GM12878 (cell line): ENCODE data around the gene TNF. TPM values are rescaled to one million over a fixed set of nuclear protein-coding genes. Genes with fewer than 3 reads are reported as not detected.

Experiments used
- ATAC-seq: fragments of 200-7000 bp; cut with Tn5 transposase; 3 replicates; pipeline ENCODE4 v1.9.1; 2020; ENCODE audit warnings: mild to moderate bottlenecking, moderate library complexity
- BruUV-seq: library from RNA; stranded (reverse); fragments of 400-500 nt; replicated peaks from 2 replicates; lab custom pipeline; 2021; lab: Mats Ljungman, UMichigan
- CTCF ChIA-PET: fragments of 300-600 bp; sonication (Branson Sonifier 250); formaldehyde crosslinking; extraction: SDS; loops from one replicate; lab custom pipeline; 2021; ENCODE audit warnings: inconsistent platforms; lab: Yijun Ruan, JAX
- POLR2A ChIA-PET: fragments of 350-600 bp; formaldehyde crosslinking; extraction: SDS; loops from one replicate; lab custom pipeline; 2021; ENCODE audit warnings: inconsistent platforms; lab: Charles Lee
- RAD21 ChIA-PET: fragments of 300-600 bp; sonication (Branson Sonifier 250); formaldehyde crosslinking; loops from one replicate; lab custom pipeline; 2023; ENCODE audit warnings: antibody characterized with exemption; ENCODE audit not compliant: unreplicated experiment; lab: Charles Lee
- SMC1A ChIA-PET: fragments of 300-600 bp; sonication (Branson Sonifier 250); formaldehyde crosslinking; loops from one replicate; lab custom pipeline; 2023; ENCODE audit not compliant: unreplicated experiment, uncharacterized antibody; lab: Charles Lee
- DNase-seq: peaks from one replicate; pipeline ENCODE4 v3.0.0-alpha.2; 2011; ENCODE audit warnings: low read depth, low spot score
- FAIRE-seq: peaks from 3 replicates; lab custom pipeline; 2011; peaks lifted over from hg19 to GRCh38; lab: Jason Lieb, UNC
- H2AFZ ChIP-seq: 2 replicates; pipeline ENCODE4 v1.6.0; 2011; ENCODE audit warnings: low read depth, low read length, control low read depth; ENCODE audit not compliant: control insufficient read depth
- H3K27ac ChIP-seq: 2 replicates; pipeline ENCODE4 v1.5.1; 2011; ENCODE audit warnings: control low read depth; ENCODE audit not compliant: control insufficient read depth, insufficient read depth
- H3K27me3 ChIP-seq, 2 experiments: replicated peaks in 1 of 2; 2 replicates each; pipeline versions ENCODE4 v1.6.0 to v1.6.1; 2011; ENCODE audit warnings: low read length in 1 of 2; ENCODE audit not compliant: control insufficient read depth in 2 of 2, insufficient read depth in 2 of 2
- H3K36me3 ChIP-seq, 2 experiments: 2 replicates each; pipeline ENCODE4 v1.5.1; 2011; ENCODE audit warnings: low read length in 1 of 2; ENCODE audit not compliant: control insufficient read depth in 2 of 2, insufficient read depth in 2 of 2
- H3K4me1 ChIP-seq: 2 replicates; pipeline ENCODE4 v1.6.1; 2011; ENCODE audit warnings: mild to moderate bottlenecking, low read length, moderate library complexity, mixed read lengths; ENCODE audit not compliant: control insufficient read depth, insufficient read depth
- H3K4me2 ChIP-seq: 2 replicates; pipeline ENCODE4 v1.6.0; 2011; ENCODE audit warnings: control low read depth; ENCODE audit not compliant: control insufficient read depth, insufficient read depth
- H3K4me3 ChIP-seq: fragments of 200-600 bp; sonication (generic); 2 replicates; pipeline ENCODE4 v1.5.1; 2016
- H3K79me2 ChIP-seq: 2 replicates; pipeline ENCODE4 v1.6.0; 2011; ENCODE audit warnings: low read length; ENCODE audit not compliant: control insufficient read depth, insufficient read depth
- H3K9ac ChIP-seq: 2 replicates; pipeline ENCODE4 v1.8.0; 2011; ENCODE audit warnings: low read length, control low read depth, mixed read lengths; ENCODE audit not compliant: control insufficient read depth, insufficient read depth
- H3K9me3 ChIP-seq: replicated peaks from 3 replicates; pipeline ENCODE4 v1.5.1; 2011; ENCODE audit warnings: mild to moderate bottlenecking, low read length; ENCODE audit not compliant: control insufficient read depth, insufficient read depth
- H4K20me1 ChIP-seq: 2 replicates; pipeline ENCODE4 v1.6.0; 2011; ENCODE audit not compliant: control insufficient read depth, insufficient read depth
- ASH2L ChIP-seq: fragments of 300-600, 200-600 bp; sonication (generic); IDR thresholded peaks from 2 replicates; pipeline ENCODE4 v1.6.1; 2017; ENCODE audit warnings: low read depth, mild to moderate bottlenecking, borderline replicate concordance
- CBX3 ChIP-seq: fragments of 200-600 bp; sonication (generic); IDR thresholded peaks from 2 replicates; pipeline ENCODE4 v1.6.1; 2016; ENCODE audit warnings: low read depth, borderline replicate concordance
- HDGF ChIP-seq: fragments of 450-650 bp; IDR thresholded peaks from 2 replicates; pipeline ENCODE4 v1.6.1; 2016; ENCODE audit warnings: antibody characterized with exemption
- NR2F1 ChIP-seq: fragments of 450-650 bp; conservative IDR thresholded peaks from 2 replicates; pipeline ENCODE4 v1.6.1; 2017; ENCODE audit warnings: mild to moderate bottlenecking
- POLR2AphosphoS2 ChIP-seq: IDR thresholded peaks from 2 replicates; pipeline ENCODE4 v1.6.1; 2011; ENCODE audit warnings: low read depth, mild to moderate bottlenecking, low read length, improper control_type of control experiment, moderate library complexity
- TBL1XR1 ChIP-seq: IDR thresholded peaks from 2 replicates; pipeline ENCODE4 v1.6.1; 2012; ENCODE audit warnings: low read depth, low read length, improper control_type of control experiment
- WGBS: methylation state at CpG from one replicate; pipeline ENCODE4 v1.1.6; 2016; ENCODE audit warnings: low lambda C conversion rate; ENCODE audit not compliant: insufficient replicate concordance, insufficient coverage; ENCODE audit errors: missing lambda C conversion rate; 5-methylcytosine and 5-hydroxymethylcytosine counted together
- in situ Hi-C: fragments of 300-500 bp; cut with MboI; formaldehyde crosslinking; loops from 9 replicates; pipeline ENCODE4 v1.14.3; 2018; ENCODE audit warnings: mixed read lengths
- intact Hi-C: fragments of 100-400 bp; cut with micrococcal nuclease; formaldehyde crosslinking; loops from one replicate; pipeline ENCODE4 v1.14.2; 2022; ENCODE audit not compliant: unreplicated experiment
- polyA plus RNA-seq, 11 experiments: library from polyadenylated mRNA; depleted of rRNA in 4 of 11; unstranded in 6 of 11; stranded (reverse) in 5 of 11; fragments of >200 nt; fragmentation: Nextera tagmentation in 4 of 11; fragmentation: Illumina TruSeq in 1 of 11; extraction: Ambion mirVana in 4 of 11; extraction: Trizol in 1 of 11; gene quantifications; 1 replicate in 1 of 11; 2 replicates in 10 of 11; pipeline versions ENCODE4 v1.2.1 to v1.2.3, GENCODE V29; 2011 to 2016; ENCODE audit warnings: inconsistent platforms in 2 of 11, missing spikeins in 2 of 11, low read depth in 1 of 11
- total RNA-seq, 4 experiments: library from RNA; depleted of rRNA in 3 of 4; stranded (reverse); fragments of >200 nt in 3 of 4; fragmentation: Illumina TruSeq in 1 of 4; extraction: Trizol in 1 of 4; gene quantifications; 2 replicates each; pipeline versions ENCODE4 v1.2.1 to v1.2.3, GENCODE V29; 2013 to 2021
- TF ChIP-seq, protein P1 (sequence below): IDR thresholded peaks from 2 replicates; pipeline ENCODE4 v1.6.1; 2011; ENCODE audit warnings: low read depth, low read length, improper control_type of control experiment, borderline replicate concordance
- TF ChIP-seq, protein P2 (sequence below), 3 experiments: IDR thresholded peaks in 2 of 3; conservative IDR thresholded peaks in 1 of 3; 2 replicates each; pipeline ENCODE4 v1.5.1; 2011; ENCODE audit warnings: low read depth in 3 of 3, low read length in 3 of 3, mild to moderate bottlenecking in 3 of 3, control low read depth in 2 of 3, moderate library complexity in 2 of 3, inconsistent platforms in 1 of 3, mixed read lengths in 1 of 3; ENCODE audit not compliant: control insufficient read depth in 2 of 3, insufficient read depth in 1 of 3; ENCODE audit errors: extremely low read depth in 1 of 3

The TNF gene
- total and polyA plus RNA-seq, 10 of the 15 experiments (the other 5 are each of a cell fraction or from before 2014, with no cell fraction given), result 18.0 to 94.8 (median 61.9) TPM

GRCh38 chr6:31580807-31581433 is 5.6 kb downstream of the TNF start (continued):
- TF ChIP-seq, protein P1, sequence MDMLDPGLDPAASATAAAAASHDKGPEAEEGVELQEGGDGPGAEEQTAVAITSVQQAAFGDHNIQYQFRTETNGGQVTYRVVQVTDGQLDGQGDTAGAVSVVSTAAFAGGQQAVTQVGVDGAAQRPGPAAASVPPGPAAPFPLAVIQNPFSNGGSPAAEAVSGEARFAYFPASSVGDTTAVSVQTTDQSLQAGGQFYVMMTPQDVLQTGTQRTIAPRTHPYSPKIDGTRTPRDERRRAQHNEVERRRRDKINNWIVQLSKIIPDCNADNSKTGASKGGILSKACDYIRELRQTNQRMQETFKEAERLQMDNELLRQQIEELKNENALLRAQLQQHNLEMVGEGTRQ, result no peak
- no peak for TF ChIP-seq CBX3
- TF ChIP-seq TBL1XR1, result no peak
- TF ChIP-seq NR2F1, result peak; percentile 71

- peaks cover 0 to 7% of the 10 kb centered on the region in 2 experiments; a peak in 2 of 4 replicates for H3K36me3 ChIP-seq
- ChIA-PET CTCF (interaction anchor here (0.7 to 31.0 kb wide), 9 partner anchors 8 to 379 kb away, joined by 3 to 2098 read pairs (median 5); partner anchors contain the start of genes ATP6V1G2, DDX39B, LST1 and LTA), POLR2A (interaction anchor here (1.1 to 17.1 kb wide), 10 partner anchors 9 to 87 kb away, joined by 3 to 282 read pairs (median 6); partner anchors contain the start of genes ATP6V1G2, GPANK1, LTA and NCR3)
- TSS peak; percentile 79 for BruUV-seq
- intact Hi-C loops, result loop anchor here (2.0 kb wide), 2 partner anchors 23 to 31 kb away; no protein-coding TSS in a partner anchor
- H3K4me1 ChIP-seq, result peaks cover 48% of the 10 kb centered on the region
- H3K79me2 ChIP-seq, result peaks cover 57% of the 10 kb centered on the region
- peak; percentile 1; the same call in 1 of the 3 replicates for ATAC-seq
- H2AFZ ChIP-seq, result peak overlapping the region; percentile 76; the same call in 1 of the 2 replicates
- TF ChIP-seq HDGF (peak; percentile 59; the same call in 1 of the 2 replicates), POLR2AphosphoS2 (0 out of 2 replicates have a peak, but pooled peaks have one; percentile 13), ASH2L (no peak)
- TF ChIP-seq, protein P2, sequence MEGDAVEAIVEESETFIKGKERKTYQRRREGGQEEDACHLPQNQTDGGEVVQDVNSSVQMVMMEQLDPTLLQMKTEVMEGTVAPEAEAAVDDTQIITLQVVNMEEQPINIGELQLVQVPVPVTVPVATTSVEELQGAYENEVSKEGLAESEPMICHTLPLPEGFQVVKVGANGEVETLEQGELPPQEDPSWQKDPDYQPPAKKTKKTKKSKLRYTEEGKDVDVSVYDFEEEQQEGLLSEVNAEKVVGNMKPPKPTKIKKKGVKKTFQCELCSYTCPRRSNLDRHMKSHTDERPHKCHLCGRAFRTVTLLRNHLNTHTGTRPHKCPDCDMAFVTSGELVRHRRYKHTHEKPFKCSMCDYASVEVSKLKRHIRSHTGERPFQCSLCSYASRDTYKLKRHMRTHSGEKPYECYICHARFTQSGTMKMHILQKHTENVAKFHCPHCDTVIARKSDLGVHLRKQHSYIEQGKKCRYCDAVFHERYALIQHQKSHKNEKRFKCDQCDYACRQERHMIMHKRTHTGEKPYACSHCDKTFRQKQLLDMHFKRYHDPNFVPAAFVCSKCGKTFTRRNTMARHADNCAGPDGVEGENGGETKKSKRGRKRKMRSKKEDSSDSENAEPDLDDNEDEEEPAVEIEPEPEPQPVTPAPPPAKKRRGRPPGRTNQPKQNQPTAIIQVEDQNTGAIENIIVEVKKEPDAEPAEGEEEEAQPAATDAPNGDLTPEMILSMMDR (IDR thresholded peaks at IDR 0.05 in 2 of 3, conservative IDR thresholded peaks at IDR 0.05 in 1 of 3; ENCODE audit: control insufficient read depth in 2 of 3, extremely low read depth in 1 of 3, insufficient read depth in 1 of 3, low read depth in 3 of 3, low read length in 3 of 3), result peak in 1 of 3 experiments; percentile 16; a peak in 1 of 6 replicates
- TF ChIP-seq, all 136 proteins: peak for 3
- FAIRE-seq, result no peak
- H3K4me3 ChIP-seq, result peak overlapping the region; percentile 93
- peak overlapping the region; percentile 91 for H3K27ac ChIP-seq
- 2% methylated on average over 21 of the region's 21 CpGs for WGBS
- ChIA-PET RAD21 (interaction anchor here (1.0 to 17.5 kb wide), 9 partner anchors 7 to 249 kb away, joined by 3 to 620 read pairs (median 5); partner anchors contain the start of genes AIF1, ATP6V1G2, DDX39B and LTA), SMC1A (interaction anchor here (1.2 to 45.5 kb wide), 6 partner anchors 6 to 248 kb away, joined by 3 to 1989 read pairs (median 32); partner anchors contain the start of genes ATP6V1G2, DDX39B, LTA and NCR3)
- peak overlapping the region; percentile 95 for H3K4me2 ChIP-seq
- no peaks in the 10 kb centered on the region for H3K9me3 ChIP-seq
- H4K20me1 ChIP-seq, result no peaks in the 10 kb centered on the region
- in situ Hi-C loops, result no loop called here
- peak overlapping the region; percentile 90 for H3K9ac ChIP-seq
- no peak for DNase-seq
- no peaks in the 10 kb centered on the region for H3K27me3 ChIP-seq
Measured at GRCh38 chr6:31581434-31582229, 6.3 kb downstream of the TNF start.
